NOMO-1 treated with DMSO at 0.1 percent for 48 hours (cell line): ENCODE results near the gene HLCS.
"Not testable (repeated sequence)": the region's sequence is repeated elsewhere in the genome, so short reads cannot be mapped to it uniquely, and the experiment has no call there.

Experiments
- DNase-seq: peaks from one replicate; lab custom pipeline; 2025; ENCODE audit not compliant: unreplicated experiment; lab: John Stamatoyannopoulos, UW

Gene HLCS

DNA sequence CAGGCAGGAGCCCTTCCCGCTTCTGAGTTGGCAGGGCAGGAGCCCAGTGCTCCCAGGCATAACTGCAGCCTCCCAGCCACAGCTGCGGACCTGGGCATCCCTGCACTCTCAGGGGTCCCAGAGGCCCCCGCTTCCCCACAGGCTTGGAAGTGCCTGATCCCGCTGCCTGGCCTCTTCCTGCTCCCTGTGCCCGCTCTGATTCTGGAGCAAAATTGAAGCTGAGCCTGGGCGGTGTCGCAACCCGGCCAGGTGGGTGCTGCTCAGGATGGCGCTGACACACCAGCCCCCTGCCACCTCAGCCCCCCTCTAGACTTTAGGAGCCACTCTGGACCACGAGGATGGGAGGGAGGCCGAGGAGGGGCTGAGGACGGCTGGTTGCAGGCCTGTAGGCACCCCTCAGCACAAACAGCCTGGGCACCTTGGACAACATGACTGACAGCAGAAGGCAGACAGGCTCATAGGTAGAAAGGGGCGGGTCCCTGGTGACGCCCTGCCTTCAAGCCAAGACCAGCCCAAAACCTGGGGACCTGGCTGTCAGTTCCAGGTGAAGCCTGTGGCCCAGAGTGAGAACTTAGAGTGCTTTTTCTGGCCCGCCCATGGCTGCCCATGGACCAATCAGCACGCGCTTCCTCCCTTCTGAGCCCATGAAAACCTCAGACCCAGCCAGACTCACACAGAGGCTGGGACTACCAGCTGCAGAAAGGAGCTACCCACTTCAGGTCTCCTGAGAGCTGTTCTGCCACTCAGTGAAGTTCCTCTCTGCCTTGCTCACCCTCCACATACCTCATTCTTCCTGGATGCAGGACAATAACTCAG lies 7.2 kb downstream of the HLCS start:
- no peak for DNase-seq

DNA sequence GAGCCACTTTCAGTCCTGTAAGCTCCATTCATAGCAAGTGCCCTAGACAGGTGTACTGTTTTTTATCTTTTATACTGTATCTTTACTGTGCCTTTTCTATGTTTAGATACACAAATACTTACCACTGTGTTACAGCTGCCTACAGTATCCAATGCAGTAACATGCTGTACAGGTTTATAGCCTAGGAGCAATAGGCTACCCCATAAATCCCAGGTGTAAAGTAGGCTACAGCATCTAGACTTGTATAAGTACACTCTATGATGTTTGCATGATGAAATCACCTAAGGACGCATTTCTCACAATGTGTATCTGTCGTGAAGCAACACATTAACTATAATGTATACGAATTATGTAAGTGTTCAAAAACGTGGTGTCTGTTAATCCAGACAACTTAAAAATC lies 10.7 kb downstream of the HLCS start:
- no peak for DNase-seq

DNA sequence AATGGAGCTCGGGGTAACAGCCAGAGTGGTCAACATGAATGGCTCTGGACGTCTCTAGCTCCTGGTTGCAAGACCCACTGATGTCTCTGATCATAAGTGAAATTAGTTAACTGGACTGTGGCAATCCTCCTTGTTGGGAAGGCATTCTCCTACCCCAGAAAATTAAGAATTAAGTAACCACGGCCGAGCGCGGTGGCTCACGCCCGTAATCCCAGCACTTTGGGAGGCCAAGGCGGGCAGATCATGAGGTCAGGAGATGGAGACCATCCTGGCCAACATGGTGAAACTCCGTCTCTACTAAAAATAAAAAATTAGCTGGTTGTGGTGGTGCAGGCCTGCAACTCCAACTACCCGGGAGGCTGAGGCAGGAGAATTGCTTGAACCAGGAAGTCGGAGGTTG lies 14.1 kb downstream of the HLCS start:
- DNase-seq, result not testable (repeated sequence)

DNA sequence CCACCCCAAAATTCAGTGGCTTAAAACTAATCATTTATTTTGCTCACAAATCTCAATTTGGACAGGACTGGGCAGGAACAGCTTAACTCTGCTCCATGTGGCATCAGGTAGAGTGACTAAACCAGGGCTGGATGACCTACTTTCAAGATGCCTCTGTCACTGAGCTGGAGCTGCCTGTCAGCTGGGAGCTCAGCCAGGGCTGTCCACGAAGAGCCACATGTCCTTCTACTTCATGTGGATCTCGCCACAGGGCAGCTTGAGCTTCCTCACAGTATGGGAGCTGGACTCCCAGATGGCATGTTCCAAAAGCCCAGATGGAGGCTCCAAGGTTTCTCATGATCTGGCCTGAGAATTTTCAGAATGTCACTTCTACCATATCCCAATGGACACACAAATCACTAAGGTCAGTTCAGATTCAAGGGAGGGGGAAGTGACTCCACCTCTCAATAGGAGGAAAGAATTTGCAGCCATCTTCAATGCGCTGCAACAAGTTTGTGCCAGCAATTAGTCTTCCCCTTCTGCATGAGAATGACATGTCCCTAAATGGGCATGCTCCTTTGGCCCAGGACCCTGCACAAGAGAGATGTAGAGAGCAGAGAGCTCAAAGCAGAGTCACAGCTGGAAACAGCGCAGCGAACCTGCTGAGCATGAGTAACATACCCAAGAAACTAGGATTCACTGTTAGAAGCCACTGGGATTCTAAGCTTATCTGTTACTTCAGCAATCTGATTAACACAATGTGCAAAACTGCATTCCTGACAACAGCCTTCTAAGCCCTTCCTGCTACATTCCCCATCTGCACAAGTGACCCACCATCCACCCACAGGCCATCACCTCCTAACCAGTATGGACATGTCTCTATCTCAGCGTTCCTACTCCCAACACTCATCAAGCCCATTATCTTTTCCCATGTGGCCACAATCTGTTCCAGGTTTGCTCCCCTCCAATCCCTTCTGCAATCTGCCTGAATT lies 17.0 kb downstream of the HLCS start:
- no peak for DNase-seq

DNA sequence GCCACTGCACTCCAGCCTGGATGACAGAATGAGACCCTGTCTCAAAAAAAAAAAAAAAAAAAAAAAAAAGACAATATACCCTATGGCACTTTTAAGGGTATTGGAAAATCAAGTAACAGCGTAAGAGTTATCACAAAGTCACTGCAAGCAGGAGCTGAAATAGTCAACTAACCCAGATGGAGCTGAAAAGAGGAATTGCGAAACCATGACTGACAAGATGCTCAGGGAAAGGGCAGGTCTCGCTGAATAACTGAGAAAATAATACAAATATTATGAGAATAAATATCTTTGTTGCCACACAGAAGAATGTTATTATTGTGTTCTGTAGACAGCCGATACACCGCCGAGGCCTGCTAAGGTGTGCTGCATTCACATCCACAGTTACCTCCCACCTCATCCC lies 17.8 kb downstream of the HLCS start:
- DNase-seq, result no peak

DNA sequence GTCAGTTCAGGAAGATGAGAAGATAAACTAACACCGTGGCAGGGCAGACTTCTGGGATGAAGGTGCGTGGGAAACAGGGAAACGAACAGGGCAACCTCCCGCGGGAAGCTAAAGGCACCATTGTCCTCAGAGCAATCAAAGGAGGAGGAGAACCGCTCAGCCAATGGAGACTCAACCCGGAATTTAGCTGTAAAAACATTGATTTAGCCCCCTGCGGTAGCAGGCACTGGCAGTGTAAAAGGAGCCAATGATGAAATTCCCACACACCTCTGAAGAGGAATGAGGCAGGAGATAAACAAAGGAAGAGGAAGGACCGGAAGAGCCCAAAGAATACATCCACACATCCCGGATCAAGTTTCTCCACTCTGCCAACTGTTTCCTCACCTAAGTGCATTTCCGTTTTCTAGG lies 19.5 kb downstream of the HLCS start:
- no peak for DNase-seq

DNA sequence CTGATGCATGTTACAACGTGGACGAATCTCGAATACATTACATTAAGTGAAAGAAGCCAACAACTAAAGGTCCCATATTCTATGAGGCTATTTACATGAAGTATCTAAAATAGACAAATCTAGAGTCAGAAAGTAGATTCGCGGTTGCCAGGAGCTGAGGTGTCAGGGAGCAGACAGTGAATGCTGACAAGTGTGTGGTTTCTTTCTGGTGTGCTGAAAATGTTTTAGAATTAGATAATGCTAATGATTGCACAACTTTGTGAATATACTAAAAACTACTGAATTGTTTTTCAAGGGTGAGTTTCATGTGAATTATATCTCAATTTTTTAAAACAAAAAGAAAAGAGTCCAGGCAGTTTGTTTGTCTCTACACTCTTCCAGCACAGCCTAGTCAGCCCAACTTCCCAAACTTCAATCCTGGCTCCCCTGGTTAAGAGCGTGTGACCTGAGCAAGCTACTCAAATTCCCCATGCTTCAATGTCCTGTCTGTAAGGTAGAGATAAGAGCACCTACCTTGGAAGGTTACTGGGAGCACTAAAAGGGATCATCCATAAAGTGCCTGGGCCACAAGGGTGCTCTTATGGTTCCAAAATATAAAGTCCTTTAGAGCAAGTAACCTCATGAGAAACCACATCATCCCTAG lies 20.9 kb downstream of the HLCS start:
- DNase-seq, result no peak

DNA sequence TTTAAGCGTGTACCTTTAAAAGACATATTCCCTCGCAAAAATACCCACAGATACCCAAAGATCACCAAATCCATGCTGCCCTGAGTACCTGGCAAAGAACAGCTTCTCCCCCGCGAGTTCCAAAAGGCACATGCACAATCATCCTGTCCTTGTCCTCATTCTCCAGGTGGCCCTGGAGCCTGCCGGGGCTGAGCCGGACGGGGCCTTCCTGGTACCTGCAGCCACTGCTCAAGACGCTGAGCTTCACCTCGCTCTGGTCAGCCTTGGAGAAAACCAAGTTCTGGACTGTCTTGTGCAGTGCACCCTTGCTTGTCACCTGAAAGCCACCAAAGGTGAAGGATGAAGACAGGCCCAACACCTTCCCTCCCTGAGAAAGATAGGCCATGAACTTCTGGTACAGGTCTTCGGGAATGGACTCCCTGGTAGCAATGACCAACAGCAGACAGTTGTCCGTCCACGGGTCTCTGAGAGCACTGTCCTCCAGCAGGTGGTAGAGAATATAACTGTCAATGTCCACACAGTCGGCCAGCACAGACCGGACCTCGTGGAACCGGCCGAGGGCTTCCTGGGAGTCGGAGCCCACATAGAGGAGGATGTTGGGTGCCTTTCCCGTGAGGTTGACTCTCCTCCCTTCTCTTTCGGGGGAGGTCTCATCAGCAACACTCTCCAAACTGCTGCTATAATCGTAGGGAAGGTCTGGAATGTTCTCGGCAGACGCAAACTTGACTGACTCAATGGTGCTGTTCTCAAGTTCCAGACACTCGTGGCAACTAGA lies 29.9 kb downstream of the HLCS start:
- DNase-seq, result no peak

DNA sequence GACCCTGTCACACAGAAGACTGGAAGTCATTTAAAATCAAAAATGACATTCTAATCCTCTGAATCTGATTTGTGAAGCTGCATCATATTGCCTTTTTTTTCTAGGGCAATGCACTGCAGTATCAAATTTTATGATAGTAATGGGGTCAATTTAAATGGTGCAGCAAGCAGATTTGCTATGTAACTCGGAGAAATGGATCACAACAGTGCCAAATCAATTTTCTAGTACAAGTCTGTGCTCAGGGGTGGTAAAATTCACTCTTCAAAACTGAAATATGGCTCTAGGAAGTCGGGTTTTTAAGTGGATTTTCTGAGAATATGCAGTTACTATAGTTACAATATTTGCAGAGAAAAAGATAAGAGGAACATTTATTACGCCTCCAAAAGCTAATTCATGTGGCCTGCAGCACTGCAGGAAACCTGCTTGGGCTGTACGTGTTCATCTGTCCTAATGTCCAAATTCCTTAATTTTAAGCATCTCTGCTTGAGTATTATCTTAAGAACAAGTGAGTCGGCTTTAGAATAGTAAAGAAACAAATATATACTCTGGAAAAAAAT lies 31.5 kb downstream of the HLCS start:
- no peak for DNase-seq

DNA sequence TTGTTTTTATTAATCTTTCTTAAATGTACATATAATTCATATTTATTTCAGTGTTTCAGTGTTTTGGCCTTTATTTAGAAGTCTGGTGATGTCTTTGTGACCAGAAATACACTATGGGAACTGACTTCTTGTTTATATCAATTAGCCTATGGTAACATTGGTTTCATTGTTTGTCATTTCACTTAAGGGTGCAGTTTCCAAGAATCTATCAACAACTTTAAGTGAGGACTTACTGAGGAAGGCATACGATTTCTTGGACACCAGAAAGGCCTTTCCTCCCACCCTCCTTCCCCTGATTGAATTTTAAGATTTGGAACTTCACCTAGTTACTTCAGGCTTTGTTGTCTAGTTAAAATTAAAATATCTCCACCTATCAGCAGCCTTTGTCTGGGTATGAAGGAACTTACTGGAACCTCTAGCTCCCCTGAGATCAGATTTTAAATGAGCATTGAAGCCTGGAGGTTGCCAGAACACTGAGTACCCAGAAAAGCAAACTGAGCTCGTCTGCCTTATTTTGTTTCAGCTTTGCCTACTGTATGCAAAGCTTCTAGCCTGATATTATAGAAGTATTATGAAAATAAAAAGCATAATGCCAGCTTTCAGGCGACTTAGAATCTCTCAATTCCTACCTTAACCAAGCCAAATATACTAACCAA lies 34.2 kb downstream of the HLCS start:
- no peak for DNase-seq

DNA sequence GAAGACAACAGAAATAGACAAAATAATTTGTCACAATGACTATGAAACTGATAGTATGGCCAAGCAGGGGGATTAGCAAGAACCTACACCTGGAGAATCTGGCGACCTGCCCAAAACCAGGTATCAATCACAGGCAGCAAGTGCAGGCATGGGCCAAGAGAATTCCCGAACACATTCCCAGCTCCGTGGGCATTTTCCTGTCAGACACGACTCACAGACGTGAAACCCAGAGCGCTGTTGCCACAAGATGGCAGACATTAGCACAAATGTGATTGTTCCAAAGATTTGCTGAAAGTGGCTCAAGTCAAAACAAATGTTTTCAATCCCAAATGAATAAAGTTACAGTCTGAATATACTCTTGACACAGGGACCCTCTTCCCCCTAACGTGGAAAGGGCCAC lies 36.8 kb downstream of the HLCS start:
- DNase-seq, result no peak

DNA sequence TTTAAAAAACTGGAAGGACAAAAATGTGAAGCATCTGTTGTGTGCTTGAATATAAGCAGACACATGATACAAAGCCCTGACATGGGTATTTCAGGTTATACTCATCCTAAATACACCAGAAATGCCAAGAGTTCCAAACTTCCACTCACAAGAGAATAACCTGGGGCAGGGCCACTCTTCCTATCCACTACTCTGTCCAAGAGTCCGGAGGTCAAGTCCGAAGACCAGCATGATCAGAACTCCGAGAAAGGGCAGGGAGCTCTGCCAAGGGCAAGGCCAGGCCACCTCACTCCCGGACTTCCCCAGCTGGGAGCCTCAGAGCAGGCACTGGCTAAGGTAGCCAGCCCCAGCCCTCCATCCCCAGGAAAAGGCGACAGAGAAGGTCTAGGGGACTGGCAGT lies 37.5 kb downstream of the HLCS start:
- no peak for DNase-seq

DNA sequence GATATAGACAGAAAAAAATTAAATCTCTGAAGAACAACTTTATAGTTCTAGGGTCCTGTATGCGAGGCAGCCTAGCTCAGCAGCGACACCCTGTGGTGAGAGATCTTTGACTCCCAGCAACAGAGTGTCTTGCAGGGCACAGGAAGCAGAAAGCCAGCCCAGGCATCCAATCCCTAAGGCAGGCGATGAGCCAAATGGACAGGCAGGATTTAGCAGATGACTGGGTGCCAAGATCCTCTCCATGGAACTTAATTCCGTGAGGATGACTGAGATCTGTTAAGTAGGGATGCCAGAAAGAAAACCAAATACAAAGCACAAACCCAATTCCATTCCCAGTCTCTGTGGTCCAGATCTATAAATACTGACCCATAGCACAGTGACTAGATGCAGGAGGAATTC lies 38.8 kb downstream of the HLCS start:
- DNase-seq, result peak; percentile 55

DNA sequence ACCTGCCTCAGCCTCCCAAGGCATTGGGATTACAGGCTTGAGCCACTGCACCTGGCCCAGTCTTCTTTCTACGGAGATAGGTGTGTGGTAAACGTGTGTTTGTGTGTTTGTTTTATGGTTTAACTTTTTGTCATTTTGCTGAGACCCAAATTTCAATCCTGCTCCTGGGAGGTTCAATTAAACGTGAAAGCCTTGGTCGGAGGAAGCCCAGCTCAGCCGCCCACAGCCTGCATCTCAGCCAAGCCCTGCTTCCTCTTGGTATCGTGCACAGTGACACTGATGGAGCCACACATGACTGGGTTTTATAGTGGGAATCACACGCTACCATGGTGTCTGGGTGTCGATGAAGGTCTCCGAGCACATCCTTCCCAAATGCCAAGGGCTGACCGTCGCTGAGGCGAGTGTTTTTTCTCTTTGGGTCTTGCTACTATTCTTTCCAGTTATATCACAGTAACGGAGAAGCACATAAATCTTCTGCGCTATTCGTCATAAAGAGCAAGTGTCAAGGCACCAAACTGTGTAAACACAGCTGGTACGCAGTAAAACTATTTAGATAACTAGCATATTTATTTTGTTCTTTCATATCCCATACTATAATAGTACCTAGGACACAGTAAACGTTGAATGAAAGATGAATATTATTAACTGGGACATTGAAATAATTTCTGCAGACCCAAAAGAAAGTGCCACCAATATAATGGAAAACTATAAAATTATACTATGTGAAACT lies 39.3 kb downstream of the HLCS start:
- DNase-seq, result no peak

DNA sequence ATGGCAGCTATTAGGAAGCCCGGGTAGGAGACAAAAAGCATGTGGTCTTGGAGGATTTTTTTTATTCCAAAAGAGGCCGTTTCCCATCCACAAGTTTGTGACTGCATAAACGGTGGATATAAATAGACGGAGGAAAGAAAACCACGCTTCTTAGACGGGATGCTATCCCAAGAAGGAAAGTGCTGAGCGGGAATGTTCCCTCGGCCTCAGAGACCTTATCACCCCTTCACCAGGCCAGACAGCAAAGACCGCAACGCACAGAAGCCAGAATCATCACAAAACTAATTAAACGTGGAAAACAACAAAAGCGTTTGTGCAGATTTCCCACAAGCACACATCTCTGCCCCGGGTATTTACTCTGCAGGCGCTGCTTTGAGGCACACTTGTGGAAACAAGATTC lies 43.2 kb downstream of the HLCS start:
- DNase-seq, result no peak

DNA sequence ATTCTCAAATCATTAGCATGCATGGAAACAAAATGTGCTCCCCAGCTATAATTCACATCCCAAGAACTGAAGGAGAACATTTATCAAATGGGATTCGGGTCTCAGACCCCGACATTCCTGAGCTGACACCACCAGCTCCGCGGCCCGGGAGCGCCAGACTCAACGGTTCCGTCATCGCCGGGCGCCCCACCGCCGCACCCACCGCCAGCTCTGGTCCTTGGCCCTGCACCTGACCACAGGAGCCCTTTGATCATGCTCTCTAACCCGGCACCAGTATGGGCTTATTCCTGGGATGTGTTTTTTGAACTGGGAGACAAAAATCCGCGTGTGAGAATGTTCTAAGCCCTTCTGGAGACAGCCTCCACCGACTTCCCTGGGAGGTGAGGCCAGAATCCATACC lies 43.6 kb downstream of the HLCS start:
- no peak for DNase-seq

DNA sequence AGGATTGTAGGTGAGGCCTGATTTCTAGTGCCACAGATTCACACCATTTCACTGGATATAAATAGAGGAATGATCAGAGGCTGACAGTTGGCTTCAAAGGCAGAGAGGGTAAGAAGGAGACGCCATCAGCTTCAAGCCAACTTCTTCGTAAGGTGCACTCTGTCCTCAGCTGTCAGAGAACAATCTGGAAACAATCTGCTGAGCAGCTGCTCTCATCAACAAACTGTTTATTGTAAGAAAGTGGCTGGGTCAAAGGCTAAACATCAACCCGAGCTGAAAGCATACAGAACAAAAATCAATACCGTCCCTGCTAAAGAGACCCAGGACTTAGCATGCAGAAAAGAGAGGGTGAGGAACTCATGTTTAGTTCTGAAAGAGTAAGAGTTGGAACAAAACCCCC lies 48.2 kb downstream of the HLCS start:
- no peak for DNase-seq

DNA sequence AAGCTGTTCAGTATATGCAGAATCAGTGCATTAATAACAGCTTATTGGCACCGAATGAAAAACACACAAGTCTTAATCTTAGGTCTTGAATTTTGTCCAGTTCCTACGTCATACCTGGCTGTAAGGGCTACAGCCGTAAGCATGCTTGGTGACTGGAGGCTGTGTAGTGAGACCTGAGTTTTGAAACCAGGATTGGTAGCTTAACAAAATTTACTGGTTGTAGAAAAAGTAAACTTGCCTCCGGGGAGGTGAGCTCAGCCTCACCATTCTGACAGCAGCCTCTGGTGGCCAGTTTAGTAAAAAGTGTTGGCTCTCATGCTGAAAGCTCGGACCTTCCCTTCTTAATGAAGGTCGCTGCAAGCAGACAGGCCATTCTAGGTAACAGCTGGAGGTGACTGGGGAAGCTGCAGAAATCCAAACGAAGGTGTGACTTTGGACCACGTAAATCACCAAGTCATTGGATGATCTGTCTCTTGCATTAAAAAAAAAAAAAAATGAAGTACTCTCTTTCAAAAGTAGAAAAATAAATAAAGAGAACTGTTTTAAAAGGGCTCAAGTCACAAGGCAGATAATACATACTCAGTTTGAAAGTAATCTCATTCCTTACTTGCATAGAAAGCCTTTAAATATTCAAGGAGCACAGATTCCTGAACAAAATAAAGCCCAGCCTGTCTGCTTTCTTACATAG lies 48.9 kb downstream of the HLCS start:
- DNase-seq, result no peak

DNA sequence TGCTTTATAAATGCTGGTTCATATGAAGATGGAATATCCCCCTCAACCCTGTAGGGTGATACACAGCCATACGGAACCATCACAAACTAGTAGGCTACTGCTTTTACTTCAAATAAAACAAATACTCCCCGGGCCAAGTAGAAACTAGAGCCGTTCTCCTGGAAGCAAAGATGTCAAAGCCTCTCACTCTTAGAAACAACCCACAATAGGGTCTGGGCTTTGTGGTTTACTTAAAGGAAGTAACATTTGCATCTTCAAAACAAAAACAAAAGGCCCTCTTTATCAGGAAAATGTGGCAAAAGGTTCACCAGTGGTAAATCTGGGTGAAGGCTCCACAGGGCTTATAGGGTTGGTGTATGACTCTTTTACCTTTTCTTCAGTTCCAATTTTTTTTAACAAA lies 49.8 kb downstream of the HLCS start:
- no peak for DNase-seq
